ENCODE data around the gene PAX5.

PAX5 gene

GRCh38 chr9:36867672-36868471 is 166.2 kb downstream of the PAX5 start:
- TF ChIP-seq REST (IDR thresholded peaks at IDR 0.05; ENCODE audit: insufficient read depth in 1 of 2, low read depth in 2 of 2, low read length in 2 of 2) (no peak), POLR2AphosphoS5 (IDR thresholded peaks at IDR 0.05; ENCODE audit: low read depth, low read length) (no peak), SIN3A (IDR thresholded peaks at IDR 0.05; ENCODE audit: borderline replicate concordance, insufficient read depth, low read length) (no peak), FOXP2 (optimal IDR thresholded peaks at IDR 0.05; ENCODE audit: borderline replicate concordance, extremely low read depth, extremely low read length, insufficient read depth) (no peak), TAF1 (IDR thresholded peaks at IDR 0.05; ENCODE audit: borderline replicate concordance, insufficient read depth, low read length) (no peak)

GRCh38 chr9:36867241-36867640 is 166.8 kb downstream of the PAX5 start:
- TF ChIP-seq SIN3A (IDR thresholded peaks at IDR 0.05; ENCODE audit: borderline replicate concordance, insufficient read depth, low read length): no peak
- TF ChIP-seq POLR2AphosphoS5 (IDR thresholded peaks at IDR 0.05; ENCODE audit: low read depth, low read length): no peak
- TF ChIP-seq FOXP2 (optimal IDR thresholded peaks at IDR 0.05; ENCODE audit: borderline replicate concordance, extremely low read depth, extremely low read length, insufficient read depth): no peak
- no peak for TF ChIP-seq REST (IDR thresholded peaks at IDR 0.05; ENCODE audit: insufficient read depth in 1 of 2, low read depth in 2 of 2, low read length in 2 of 2)
- no peak for TF ChIP-seq TAF1 (IDR thresholded peaks at IDR 0.05; ENCODE audit: borderline replicate concordance, insufficient read depth, low read length)

GRCh38 chr9:36866840-36867239 is 167.2 kb downstream of the PAX5 start:
- TF ChIP-seq FOXP2 (optimal IDR thresholded peaks at IDR 0.05; ENCODE audit: borderline replicate concordance, extremely low read depth, extremely low read length, insufficient read depth): no peak
- no peak for TF ChIP-seq SIN3A (IDR thresholded peaks at IDR 0.05; ENCODE audit: borderline replicate concordance, insufficient read depth, low read length)
- TF ChIP-seq POLR2AphosphoS5 (IDR thresholded peaks at IDR 0.05; ENCODE audit: low read depth, low read length): no peak
- no peak for TF ChIP-seq TAF1 (IDR thresholded peaks at IDR 0.05; ENCODE audit: borderline replicate concordance, insufficient read depth, low read length)
- no peak for TF ChIP-seq REST (IDR thresholded peaks at IDR 0.05; ENCODE audit: insufficient read depth in 1 of 2, low read depth in 2 of 2, low read length in 2 of 2)

- TF ChIP-seq TAF1 (IDR thresholded peaks at IDR 0.05; ENCODE audit: borderline replicate concordance, insufficient read depth, low read length) (no peak), POLR2AphosphoS5 (IDR thresholded peaks at IDR 0.05; ENCODE audit: low read depth, low read length) (no peak), SIN3A (IDR thresholded peaks at IDR 0.05; ENCODE audit: borderline replicate concordance, insufficient read depth, low read length) (no peak), REST (IDR thresholded peaks at IDR 0.05; ENCODE audit: insufficient read depth in 1 of 2, low read depth in 2 of 2, low read length in 2 of 2) (no peak), FOXP2 (optimal IDR thresholded peaks at IDR 0.05; ENCODE audit: borderline replicate concordance, extremely low read depth, extremely low read length, insufficient read depth) (no peak)
Observed at GRCh38 chr9:36865731-36866635, 168.1 kb downstream of the PAX5 start.

All from PFSK-1 (cell line).